Memory B cell (primary cell): ENCODE measurements around the gene UMODL1.
"Not testable (repeated sequence)": the region's sequence is repeated elsewhere in the genome, so short reads cannot be mapped to it uniquely, and the experiment has no call there.

Experiments
- ATAC-seq: fragments of 150-1000 bp; cut with Tn5 transposase; 2 replicates; pipeline ENCODE4 v1.10.0; 2021; ENCODE audit warnings: low read depth, mild to moderate bottlenecking, moderate library complexity
- DNase-seq, 2 donors: peaks; one replicate each; pipeline ENCODE4 v3.0.0; 2022; ENCODE audit warnings: low spot score in 2 of 2
- H3K27ac Mint-ChIP-seq: one replicate; pipeline ENCODE4 v1.8.0; 2022; ENCODE audit warnings: mild to moderate bottlenecking, moderate library complexity, mixed read lengths
- H3K27me3 Mint-ChIP-seq: one replicate; pipeline ENCODE4 v1.8.0; 2022; ENCODE audit warnings: mixed read lengths
- H3K36me3 Mint-ChIP-seq: one replicate; pipeline ENCODE4 v1.8.0; 2022; ENCODE audit warnings: mild to moderate bottlenecking, mixed read lengths
- H3K4me1 Mint-ChIP-seq: one replicate; pipeline ENCODE4 v1.8.0; 2022; ENCODE audit warnings: mixed read lengths
- H3K4me3 Mint-ChIP-seq: one replicate; pipeline ENCODE4 v1.8.0; 2022; ENCODE audit warnings: mild to moderate bottlenecking, moderate library complexity, mixed read lengths
- H3K9me3 Mint-ChIP-seq: one replicate; pipeline ENCODE4 v1.8.0; 2022; ENCODE audit warnings: mixed read lengths

The UMODL1 gene

GRCh38 chr21:42073145-42074099, 2.3 kb downstream of the UMODL1 start:
- DNase-seq (no peak), ATAC-seq (no peak)
- Mint-ChIP-seq H3K9me3 (no peaks in the 10 kb centered on the region), H3K27me3 (peaks cover 1% of the 10 kb centered on the region), H3K27ac (no peak overlapping the region), H3K4me1 (peaks cover 17% of the 10 kb centered on the region), H3K4me3 (no peak overlapping the region), H3K36me3 (no peaks in the 10 kb centered on the region)

GRCh38 chr21:42075686-42076471, 4.8 kb downstream of the UMODL1 start:
- peaks cover 21% of the 10 kb centered on the region for H3K4me1 Mint-ChIP-seq
- no peak overlapping the region for H3K27ac Mint-ChIP-seq
- DNase-seq: no peak
- no peak overlapping the region for H3K4me3 Mint-ChIP-seq
- no peak for ATAC-seq
- H3K36me3 Mint-ChIP-seq: no peaks in the 10 kb centered on the region
- H3K27me3 Mint-ChIP-seq: peaks cover 1% of the 10 kb centered on the region
- H3K9me3 Mint-ChIP-seq: no peaks in the 10 kb centered on the region

- H3K4me1 Mint-ChIP-seq: peaks cover 21% of the 10 kb centered on the region
- peak; percentile 59 for ATAC-seq
- not testable (repeated sequence) for DNase-seq, H3K27me3 Mint-ChIP-seq, H3K36me3 Mint-ChIP-seq, H3K4me3 Mint-ChIP-seq, H3K9me3 Mint-ChIP-seq, H3K27ac Mint-ChIP-seq
Observed at GRCh38 chr21:42077685-42078238, 6.6 kb downstream of the UMODL1 start.

GRCh38 chr21:42078247-42079007, 7.3 kb downstream of the UMODL1 start:
- H3K9me3 Mint-ChIP-seq, ATAC-seq, H3K36me3 Mint-ChIP-seq, H3K27ac Mint-ChIP-seq, H3K27me3 Mint-ChIP-seq, H3K4me3 Mint-ChIP-seq, DNase-seq: not testable (repeated sequence)
- H3K4me1 Mint-ChIP-seq: peaks cover 23% of the 10 kb centered on the region

- Mint-ChIP-seq H3K27me3 (peaks cover 5% of the 10 kb centered on the region), H3K9me3 (no peaks in the 10 kb centered on the region), H3K4me1 (peaks cover 20% of the 10 kb centered on the region), H3K36me3 (no peaks in the 10 kb centered on the region), H3K27ac (no peak overlapping the region), H3K4me3 (no peak overlapping the region)
- DNase-seq (no peak), ATAC-seq (no peak)
Observed at GRCh38 chr21:42079008-42079938, 8.2 kb downstream of the UMODL1 start.

- H3K9me3 Mint-ChIP-seq: no peaks in the 10 kb centered on the region
- peaks cover 5% of the 10 kb centered on the region for H3K27me3 Mint-ChIP-seq
- H3K27ac Mint-ChIP-seq: no peak overlapping the region
- H3K4me3 Mint-ChIP-seq: no peak overlapping the region
- no peak for ATAC-seq
- peaks cover 20% of the 10 kb centered on the region for H3K4me1 Mint-ChIP-seq
- no peaks in the 10 kb centered on the region for H3K36me3 Mint-ChIP-seq
- DNase-seq: no peak
Observed at GRCh38 chr21:42079939-42080787, 9.0 kb downstream of the UMODL1 start.

GRCh38 chr21:42080788-42081083, 9.6 kb downstream of the UMODL1 start:
- ATAC-seq (no peak), DNase-seq (no peak)
- peaks cover 5% of the 10 kb centered on the region for H3K27me3 Mint-ChIP-seq
- H3K4me3 Mint-ChIP-seq: no peak overlapping the region
- H3K27ac Mint-ChIP-seq: no peak overlapping the region
- no peaks in the 10 kb centered on the region for H3K36me3 Mint-ChIP-seq
- no peaks in the 10 kb centered on the region for H3K9me3 Mint-ChIP-seq
- H3K4me1 Mint-ChIP-seq: peaks cover 20% of the 10 kb centered on the region

- Mint-ChIP-seq H3K4me1 (peaks cover 20% of the 10 kb centered on the region), H3K27ac (no peak overlapping the region), H3K36me3 (no peaks in the 10 kb centered on the region), H3K27me3 (peaks cover 5% of the 10 kb centered on the region), H3K9me3 (no peaks in the 10 kb centered on the region), H3K4me3 (no peak overlapping the region)
- DNase-seq: no peak
- ATAC-seq: no peak
Observed at GRCh38 chr21:42081138-42081537, 10.0 kb downstream of the UMODL1 start.

GRCh38 chr21:42081931-42082381, 10.8 kb downstream of the UMODL1 start:
- ATAC-seq: no peak

GRCh38 chr21:42082501-42083360, 11.6 kb downstream of the UMODL1 start:
- no peak for ATAC-seq
- no peaks in the 10 kb centered on the region for H3K36me3 Mint-ChIP-seq
- peaks cover 13% of the 10 kb centered on the region for H3K4me1 Mint-ChIP-seq
- DNase-seq: no peak
- H3K9me3 Mint-ChIP-seq: no peaks in the 10 kb centered on the region
- no peak overlapping the region for H3K4me3 Mint-ChIP-seq
- peaks cover 4% of the 10 kb centered on the region for H3K27me3 Mint-ChIP-seq
- H3K27ac Mint-ChIP-seq: no peak overlapping the region

More at GRCh38 chr21:42081931-42082381, 10.8 kb downstream of the UMODL1 start:
- H3K9me3 Mint-ChIP-seq: no peaks in the 10 kb centered on the region
- H3K4me3 Mint-ChIP-seq: no peak overlapping the region
- no peak for DNase-seq
- no peak overlapping the region for H3K27ac Mint-ChIP-seq
- no peaks in the 10 kb centered on the region for H3K36me3 Mint-ChIP-seq
- peaks cover 4% of the 10 kb centered on the region for H3K27me3 Mint-ChIP-seq
- H3K4me1 Mint-ChIP-seq: peaks cover 15% of the 10 kb centered on the region

- H3K4me1 Mint-ChIP-seq: peaks cover 10% of the 10 kb centered on the region
- no peak for ATAC-seq
- no peak overlapping the region for H3K4me3 Mint-ChIP-seq
- DNase-seq: no peak
- H3K27ac Mint-ChIP-seq: no peak overlapping the region
- no peaks in the 10 kb centered on the region for H3K9me3 Mint-ChIP-seq
- H3K36me3 Mint-ChIP-seq: no peaks in the 10 kb centered on the region
- H3K27me3 Mint-ChIP-seq: peaks cover 4% of the 10 kb centered on the region
Observed at GRCh38 chr21:42083361-42083690, 12.2 kb downstream of the UMODL1 start.

- peaks cover 4% of the 10 kb centered on the region for H3K27me3 Mint-ChIP-seq
- DNase-seq: no peak
- no peaks in the 10 kb centered on the region for H3K9me3 Mint-ChIP-seq
- ATAC-seq: no peak
- H3K4me3 Mint-ChIP-seq: no peak overlapping the region
- H3K36me3 Mint-ChIP-seq: no peaks in the 10 kb centered on the region
- H3K27ac Mint-ChIP-seq: no peak overlapping the region
- peaks cover 8% of the 10 kb centered on the region for H3K4me1 Mint-ChIP-seq
Observed at GRCh38 chr21:42084079-42084478, 13.0 kb downstream of the UMODL1 start.
